ENCODE results near the gene PPP1R16B.

The PPP1R16B gene

DNA sequence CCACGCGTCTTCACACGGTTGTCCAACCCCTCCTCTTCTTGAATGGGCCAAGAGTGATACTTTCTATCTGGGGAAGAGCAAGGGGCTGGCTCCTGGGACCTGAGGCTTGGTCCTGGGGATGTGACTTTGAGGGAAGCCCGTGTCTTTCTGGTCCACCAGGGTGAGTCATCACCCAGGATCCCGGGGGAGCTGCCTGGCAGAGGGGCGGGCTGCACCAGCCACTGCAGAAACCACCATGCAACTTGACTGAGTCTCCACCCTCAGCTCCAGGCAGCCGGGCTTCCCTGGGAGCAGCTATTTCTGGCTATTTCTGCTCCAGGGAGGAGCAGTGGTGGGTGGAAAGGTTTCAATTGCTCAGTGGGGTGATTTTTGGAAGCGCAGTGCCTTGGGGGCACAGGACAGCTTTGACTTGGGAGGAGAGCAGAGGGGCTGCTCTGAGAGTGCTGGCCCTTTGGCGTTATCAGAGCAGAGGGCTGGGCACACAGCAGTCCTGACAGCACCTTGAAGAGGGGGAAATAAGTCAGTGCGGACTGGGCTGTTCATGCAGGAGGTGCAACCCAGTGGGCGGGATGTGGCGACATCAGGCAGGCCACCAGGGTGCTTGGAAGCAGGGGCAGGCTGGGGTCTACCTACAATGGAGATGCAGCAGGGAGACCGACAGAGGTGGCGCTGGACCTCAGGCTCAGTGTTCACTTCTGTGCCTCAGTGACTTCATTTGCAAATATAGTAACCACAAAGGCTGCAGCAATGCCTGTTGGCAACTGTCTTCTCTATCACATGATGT lies 75.6 kb downstream of the PPP1R16B start:
- no peak for DNase-seq

DNA sequence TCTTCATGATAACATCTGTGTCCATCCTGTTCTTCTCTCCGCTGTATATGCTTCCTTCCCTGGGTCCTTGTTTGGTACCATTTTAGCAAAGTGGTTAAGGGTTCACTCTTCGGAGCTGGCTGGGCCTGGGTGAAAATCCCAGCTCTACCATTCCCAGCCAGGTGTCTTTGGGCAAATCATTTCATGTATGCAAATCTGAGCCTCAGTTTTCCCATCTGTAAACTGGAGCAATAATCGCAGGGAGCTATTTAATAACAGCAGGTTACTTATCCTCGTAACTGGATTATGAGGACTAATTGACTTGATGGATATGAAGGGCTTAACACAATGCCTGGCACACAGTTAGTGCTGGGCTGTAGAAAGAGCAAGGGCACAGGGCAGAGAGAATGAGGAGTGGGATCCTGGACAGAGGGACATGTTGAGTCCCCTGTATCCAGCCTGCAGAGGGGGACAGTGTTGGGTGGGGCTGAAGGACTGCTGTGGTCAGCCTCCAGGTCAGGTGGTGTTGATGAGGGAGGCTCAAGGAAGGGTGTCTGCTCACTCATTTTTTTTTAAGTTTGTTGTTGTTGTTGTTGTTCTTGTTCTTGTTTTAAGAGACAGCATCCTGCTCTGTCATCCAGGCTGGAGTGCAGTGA lies 76.4 kb downstream of the PPP1R16B start:
- no peak for DNase-seq

DNA sequence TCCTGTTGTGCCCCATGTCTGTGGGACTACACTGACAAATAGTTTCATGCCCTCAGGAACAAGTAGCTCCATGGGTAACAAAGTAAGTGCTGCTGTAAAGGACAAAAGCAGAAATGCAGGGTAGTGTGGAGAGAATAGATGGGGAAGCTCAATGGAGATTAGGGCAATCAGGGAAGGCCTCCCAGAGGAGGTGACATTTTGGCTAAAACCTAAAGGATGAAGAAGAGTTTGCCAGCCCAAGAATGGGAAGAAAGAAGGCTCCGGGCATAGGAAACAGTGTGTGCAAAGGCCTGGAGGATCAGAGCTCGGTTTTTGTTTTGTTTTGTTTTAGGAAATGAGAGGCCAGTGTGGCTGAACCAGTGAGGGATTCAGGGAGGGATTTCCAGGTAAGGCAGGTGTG lies 77.1 kb downstream of the PPP1R16B start:
- DNase-seq, result no peak

DNA sequence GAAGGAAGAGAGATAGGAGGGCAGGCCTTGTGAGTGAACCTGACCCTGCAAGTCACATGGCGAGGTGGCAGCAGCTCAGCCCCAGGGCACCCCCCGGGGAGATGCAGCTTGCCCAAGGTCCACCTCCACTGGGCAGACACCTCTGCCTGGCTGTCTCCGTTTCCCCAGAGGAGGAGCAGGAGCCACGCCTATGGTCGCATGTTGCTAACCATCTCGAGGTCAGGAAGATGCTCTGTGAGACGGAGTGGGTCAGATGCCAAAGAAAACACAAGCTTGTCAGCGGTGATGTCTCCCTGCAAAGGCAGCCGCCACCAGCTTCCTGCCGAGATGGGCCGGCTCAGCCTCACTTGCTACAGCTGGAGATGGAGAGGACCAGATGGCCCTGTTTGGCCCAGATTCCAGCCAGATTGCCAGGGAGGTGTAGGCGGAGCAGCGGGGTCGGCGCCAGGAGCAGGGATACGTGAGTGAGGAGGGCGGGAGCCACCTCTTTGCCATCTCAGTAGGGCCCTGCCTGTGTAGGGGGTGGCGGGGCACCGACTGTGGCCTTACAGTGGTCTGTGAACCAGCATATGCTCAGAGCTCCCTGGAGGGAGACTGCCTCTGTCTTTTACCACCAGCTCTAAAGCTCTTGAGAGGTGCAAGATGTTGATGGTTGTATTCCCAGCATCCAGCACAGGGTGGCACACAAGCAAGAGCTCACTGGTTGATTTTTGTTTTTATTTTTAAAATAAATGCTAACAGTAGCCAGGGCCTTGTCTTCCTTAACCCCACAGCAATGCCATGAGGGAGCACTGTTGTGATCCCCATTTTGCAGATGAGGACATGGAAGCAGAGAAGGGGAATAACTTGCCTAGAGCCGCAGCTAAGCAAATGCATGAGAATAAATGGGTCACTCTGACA lies 77.8 kb downstream of the PPP1R16B start:
- no peak for DNase-seq

DNA sequence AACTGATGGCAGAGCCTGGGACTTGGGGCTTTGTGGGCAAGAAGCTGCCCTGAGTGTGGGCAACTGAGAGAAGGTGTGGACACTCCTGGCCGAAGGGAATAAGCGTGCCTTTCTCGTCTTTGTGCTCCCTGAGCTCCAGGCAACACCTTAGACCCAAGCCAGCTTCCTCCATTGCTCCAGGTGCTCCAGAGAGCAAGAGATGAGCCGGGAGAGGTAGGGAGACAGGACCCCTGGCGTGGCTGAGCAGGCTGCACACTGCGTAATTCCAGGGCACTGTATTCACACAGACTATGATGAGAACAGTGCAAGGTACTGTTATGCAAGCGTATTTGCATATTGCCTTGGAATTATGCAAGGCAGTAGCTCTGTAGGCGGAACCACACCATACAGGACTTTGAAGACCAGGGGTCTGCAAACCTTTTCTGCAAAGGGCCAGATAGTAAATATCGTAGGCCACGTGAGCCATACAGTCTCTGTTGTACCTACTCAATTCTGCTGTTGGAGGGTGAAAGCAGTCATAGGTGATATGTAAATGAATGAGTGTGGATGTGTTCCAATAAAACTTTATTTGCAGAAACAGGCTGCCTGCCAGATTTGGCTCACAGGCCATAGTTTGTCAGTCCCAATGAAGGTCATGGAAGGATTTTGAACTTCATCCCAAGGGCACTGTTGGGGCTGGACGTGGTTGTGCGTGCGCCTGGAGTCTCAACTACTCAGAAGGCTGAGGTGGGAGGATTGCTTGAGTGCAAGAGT lies 78.7 kb downstream of the PPP1R16B start:
- no peak for DNase-seq

DNA sequence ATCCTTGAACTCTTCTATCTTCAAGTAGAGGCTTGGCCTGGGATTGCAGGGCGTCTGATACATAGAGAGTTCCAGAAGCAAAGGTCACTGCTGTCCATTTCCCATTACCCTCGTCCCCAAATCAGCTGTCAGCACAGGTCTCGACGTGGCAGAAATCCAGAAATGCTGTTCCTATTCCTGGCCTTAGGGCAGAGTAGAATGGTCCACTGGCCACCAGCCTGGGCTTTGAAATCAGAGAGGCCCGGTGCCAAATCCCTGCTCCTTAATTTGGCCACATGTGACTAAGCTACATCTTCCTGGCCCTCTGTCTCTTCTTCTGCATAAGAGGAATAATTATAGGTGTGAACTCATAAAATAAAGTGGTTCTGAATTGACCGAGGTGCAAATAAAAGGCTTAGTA lies 79.9 kb downstream of the PPP1R16B start:
- DNase-seq, result no peak

DNA sequence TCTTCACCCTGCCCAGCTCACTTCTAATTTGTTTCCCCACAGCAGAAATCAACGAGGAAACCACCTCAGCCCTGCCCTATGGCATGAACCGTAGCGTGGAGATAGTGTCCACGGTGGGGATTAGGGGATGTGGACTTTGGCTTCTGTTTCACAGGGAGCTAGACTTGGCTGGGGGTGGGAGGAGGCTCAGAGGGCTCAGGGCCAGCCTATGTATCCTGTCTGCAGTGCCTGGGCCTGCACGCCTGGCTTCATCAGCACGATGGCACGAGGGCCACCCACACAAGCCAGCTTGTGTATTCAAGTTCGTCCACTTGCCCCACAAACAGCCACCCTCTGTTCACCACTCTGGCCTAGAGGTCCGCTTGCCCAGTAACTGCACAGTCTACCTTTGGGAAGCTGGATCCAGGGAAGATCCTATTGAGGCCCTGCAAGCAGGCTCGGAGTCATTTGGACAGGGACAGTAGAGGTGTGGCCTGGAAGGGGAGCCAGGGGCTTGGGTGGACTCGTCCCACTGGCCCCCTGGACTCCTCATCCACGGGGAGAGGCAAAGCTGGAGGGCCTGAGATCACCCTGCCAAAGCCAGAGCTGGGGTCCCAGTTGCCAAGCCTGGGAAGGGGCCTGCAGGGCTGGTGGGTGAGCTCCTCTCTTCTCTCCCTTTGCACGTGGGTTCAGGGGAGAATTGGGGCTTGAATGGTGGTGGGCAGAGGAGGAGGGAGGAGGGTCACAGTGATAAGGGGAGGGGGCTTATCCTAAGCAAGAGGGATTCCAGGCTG lies 82.7 kb downstream of the PPP1R16B start:
- no peak for DNase-seq

DNA sequence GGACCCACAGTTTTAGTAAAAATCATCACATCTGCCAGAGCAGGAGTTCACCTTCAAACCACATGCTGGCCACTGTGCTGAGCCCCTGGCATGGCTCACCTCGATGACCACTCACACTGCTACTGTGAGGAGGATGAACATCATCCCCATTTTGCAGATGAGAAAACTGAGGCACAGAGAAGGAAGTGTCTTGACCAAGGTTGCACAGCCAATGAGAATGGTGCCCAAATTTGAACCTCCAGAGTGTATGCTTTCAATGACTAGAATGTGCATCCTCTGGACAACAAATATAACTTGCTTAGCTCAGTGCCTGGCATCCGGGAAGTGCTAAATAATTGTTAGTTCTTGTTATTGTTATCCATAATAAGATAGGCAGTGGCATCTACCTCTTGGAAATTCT lies 83.6 kb downstream of the PPP1R16B start:
- DNase-seq, result no peak

DNA sequence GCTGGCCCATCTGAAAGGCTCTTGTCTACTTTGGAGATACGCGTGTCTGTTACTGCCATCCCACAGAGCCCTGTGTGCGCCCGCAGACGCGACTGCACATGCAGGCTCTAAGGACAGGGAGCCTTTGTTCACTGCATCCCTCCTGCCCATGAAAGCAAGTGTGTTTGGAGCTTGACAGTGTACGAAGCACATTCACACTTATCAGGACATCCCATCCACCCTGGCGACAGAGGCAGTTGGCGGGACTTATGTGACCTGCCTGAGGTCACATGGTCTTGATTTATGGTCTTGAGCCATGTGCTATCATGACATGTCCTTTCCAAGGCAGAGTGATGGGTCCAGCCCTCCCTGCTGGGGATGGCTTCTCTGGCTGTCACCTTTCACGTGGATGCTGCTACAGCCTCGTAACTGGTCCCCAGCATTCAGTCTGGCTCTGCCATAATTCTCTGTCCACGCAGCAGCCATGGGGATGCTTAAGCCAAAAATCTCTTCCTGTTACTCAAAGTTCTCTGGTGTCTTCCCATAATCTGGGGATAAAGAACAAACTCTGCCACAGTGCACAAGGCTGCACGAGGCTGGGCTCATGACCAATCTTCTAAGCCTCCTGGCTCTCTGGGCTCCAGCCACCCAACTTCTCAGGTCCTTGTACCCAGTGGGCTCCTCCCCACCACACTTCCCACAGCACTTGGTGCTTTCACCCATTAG lies 84.4 kb downstream of the PPP1R16B start:
- no peak for DNase-seq

DNA sequence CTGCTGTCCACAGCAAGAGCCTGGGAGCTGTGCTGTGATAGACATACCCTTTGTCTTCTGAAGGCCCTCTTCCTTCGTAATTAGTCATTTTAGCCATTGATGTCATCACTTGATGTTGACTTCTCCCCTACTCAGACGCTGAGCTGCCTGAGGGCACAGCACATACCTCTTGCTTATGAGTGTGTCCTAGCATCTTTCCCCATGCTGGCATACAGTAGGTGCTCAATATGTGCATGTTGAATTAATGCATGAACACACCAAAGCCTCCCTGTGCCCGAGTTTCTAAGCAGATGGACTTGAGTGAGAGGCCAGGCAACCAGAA lies 85.0 kb downstream of the PPP1R16B start:
- no peak for DNase-seq

DNA sequence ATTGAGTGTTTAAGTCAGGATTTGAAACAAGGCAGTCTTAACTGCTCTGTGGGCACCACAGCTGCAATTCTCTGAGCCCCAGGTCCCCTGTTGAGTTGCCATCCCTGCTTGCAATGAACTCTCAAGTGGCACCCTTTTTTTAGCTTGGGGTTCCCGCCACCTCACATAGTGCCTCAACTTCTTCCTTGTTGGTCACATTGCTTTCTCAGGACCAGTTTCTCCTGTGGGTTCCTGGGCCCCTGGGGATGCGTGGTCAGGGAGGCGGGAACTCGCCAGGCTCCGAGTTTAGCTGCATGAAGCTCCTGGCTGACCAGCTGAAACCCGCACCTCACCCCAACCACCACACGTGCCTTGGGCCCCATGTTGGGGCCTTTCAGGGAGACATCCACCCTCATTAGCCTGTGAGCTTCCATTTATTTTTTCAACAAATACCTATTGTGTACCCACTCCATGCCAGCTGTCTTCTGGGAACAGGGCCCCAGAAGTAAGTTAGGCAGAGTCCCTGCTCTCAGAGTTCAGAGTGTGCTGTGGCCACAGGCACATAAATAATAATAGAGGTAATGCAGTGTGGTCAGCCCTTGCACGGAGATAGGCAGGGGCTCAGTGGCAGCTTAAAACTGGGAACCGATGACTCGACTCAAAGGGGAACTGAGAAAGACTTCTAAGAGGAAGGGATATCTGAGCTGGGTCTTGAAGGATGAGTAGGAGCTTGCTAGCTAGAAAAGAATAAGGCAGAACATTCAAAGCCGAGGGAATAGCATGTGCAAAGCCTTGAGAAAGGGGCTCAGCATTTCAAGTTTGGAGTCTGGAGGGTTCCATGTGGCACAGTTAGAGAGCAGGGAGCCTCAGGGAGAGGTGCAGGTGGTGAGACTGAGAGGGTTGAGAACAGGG lies 86.8 kb downstream of the PPP1R16B start:
- no peak for DNase-seq

DNA sequence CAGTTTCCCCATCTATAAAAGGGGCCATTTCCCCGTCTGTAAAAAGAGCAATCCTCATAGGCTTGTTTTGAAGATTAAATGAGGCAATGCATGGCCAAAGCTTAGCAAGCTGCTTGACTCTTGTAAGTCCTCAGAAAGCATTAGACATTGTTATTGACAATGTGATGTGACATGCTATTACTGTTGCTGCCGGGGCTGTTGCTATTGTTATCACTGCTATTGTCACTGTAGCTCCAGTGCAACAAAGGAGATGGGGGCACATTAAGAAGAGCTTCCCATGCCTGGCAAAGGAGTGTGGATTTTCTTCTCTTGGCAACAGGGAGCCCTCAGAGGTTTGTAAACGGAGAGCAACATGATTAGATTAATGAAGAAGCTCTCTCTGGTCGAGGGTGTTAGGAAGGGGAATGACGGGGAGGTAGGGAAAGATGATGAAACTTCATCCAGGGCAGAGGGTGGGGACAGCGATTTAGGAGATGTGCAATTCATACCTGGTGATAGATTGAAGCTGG lies 87.6 kb downstream of the PPP1R16B start:
- no peak for DNase-seq

DNA sequence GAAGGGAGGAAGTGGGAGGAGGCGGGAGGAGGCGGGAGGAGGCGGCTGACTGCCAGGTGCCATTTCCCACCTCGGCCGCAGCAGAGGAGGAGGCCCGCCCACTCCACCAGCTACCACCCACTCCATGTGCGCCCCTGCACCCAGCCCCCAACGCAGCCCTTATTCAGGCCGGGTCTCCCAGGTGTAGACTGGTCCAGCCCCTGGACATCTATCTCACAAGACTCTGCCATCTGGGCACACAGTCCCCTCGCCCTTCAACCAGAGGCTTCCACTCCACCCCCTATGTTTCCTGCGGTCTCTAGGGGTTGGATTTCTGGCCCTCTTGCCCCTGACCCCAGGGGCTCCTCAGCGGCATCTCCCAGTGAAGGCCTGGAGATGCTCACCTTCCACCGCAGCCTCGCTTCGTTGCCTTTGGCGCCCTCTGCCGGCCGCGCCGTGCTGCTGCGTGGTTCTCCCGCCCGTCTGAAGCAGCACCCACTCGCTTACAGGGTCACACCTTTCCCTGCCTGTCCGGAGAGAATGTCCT lies 88.1 kb downstream of the PPP1R16B start:
- DNase-seq, result peak; percentile 78

DNA sequence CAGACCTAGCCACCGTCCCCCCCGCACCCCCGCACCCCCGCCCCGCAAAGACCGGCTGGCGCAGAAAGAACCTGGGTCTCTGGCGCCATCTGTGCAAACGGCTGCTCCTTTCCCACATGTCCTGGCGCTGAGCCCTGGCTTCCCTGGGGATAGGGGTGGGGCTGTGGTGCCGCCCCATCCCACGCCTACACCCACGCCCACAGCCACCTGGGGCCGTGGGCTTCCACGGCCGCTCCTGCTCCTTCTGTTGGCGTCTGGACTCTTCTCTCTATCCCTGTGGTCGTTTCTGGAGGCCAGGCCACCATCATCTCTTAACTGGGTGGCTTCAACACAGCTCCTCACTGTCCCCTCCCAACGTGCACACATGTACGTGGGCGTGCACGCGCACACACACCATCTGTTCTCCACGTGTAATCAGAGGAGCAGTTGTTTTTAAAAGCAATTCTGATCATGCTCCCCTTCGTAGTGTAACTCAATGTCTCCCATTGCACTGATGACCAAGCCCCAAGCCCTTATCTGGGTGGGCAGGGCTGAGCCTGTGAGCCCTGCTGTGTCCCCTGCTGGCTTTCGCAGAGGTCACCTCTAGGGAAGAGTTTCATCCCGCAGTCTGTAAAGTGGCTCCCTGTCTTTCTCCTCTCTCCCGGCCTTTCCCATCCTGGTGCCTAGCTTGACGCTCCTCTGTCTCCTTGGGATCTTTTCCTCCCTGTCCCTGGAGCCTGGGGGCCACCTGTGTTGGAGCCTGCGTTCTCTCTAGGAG lies 88.8 kb downstream of the PPP1R16B start:
- no peak for DNase-seq

DNA sequence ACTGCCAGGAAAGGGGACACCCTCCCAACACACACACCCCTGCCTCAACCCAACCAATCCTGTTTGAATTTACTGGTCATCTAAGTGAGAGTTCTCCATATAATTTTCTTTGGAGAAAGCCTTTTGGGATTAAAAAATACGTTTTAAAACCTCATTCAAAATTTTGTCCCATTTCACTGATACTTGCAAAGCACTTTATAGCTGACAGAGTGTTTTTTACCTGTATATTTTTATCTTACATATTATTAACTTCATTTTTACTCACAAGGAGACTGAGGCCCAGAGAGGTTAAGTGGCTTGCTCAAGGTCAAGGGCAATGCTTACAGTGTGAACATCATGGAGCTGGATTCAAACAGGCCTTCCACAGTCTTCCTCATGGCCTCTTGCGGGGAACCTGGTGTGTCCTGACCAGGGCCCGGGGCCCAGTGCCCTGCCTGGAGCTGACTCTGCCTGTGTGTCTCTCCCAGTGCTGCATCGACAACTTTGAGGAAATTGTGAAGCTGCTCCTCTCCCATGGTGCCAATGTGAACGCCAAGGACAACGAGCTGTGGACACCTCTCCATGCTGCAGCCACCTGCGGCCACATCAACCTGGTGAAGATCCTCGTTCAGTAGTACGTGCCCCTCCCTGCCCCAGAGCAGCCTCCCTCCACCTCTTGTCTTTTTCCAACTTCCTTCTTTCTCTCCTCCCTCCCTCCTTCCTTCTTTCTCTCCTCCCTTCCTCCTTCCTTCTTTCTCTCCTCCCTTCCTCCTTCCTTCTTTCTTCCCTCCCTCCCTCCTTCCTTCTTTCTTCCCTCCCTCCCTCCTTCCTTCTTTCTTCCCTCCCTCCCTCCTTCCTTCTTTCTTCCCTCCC lies 89.8 kb downstream of the PPP1R16B start:
- no peak for DNase-seq

DNA sequence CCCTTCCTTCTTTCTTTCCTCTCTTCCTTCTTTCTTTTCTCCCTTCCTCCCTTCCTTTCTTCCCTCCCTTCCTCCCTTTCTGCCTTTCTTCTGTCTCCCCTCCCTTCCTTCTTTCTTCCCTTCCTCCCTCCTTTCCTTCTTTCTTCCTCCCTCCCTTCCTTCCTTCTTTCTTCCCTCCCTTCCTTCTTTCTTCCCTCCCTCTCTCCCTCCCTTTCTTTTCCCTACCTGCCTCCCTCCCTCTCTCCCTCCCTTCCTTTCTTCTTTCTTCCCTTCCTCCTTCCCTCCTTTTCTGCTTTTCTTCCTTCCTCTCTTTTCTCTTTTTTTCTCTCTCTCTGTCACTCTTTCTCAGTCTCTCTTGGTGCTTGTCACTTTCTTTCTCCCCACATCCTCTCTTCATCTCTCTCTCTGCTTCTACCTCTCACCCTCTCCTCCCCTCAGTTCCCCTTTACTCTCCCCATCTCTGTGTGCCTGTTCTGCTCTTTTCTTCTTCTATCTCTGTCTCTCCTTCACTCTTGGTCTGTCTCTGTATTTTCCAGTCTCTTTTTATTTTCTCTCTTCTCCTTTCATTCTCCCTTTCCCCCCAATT lies 90.6 kb downstream of the PPP1R16B start:
- no peak for DNase-seq

DNA sequence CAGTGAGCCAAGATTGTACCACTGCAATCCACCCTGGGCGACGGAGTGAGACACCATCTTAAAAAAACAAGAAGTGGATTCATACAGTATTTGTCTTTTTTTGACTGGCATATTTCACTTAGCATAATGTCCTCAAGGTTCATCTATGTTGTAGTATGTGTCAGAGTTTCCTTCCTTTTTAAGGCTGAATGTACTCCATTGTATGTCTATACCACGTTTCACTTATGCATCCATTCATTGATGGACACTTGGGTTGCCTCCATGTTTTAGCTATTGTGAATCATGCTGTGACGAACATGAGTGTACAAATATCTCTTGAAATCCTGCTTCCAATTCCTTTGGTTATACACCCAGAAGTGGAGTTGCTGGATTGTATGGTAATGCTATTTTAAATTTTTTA lies 91.8 kb downstream of the PPP1R16B start:
- no peak for DNase-seq

DNA sequence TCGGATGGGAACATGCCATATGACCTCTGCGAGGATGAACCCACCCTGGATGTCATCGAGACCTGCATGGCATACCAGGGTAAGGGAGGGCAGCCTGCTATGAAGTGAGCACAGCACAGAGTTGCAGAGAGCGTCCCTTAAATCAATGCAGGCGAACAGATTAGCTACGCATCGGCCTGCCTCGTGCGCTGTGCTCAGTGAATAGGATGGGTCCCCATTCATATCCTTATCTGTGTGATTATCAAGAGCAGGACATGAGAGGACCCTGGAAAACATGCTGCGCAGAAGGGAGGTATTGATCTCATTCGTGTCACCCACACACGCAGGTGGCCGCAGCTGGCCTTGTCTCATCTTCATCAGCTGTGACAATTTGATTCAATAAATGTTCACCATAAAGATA lies 95.1 kb downstream of the PPP1R16B start:
- no peak for DNase-seq
